ENCODE measurements around the gene EVX1. TPM values are rescaled to one million over a fixed set of nuclear protein-coding genes. Genes with fewer than 3 reads are reported as not detected.

The EVX1 gene
- total and polyA plus RNA-seq, 10 donors: not detected

DNA sequence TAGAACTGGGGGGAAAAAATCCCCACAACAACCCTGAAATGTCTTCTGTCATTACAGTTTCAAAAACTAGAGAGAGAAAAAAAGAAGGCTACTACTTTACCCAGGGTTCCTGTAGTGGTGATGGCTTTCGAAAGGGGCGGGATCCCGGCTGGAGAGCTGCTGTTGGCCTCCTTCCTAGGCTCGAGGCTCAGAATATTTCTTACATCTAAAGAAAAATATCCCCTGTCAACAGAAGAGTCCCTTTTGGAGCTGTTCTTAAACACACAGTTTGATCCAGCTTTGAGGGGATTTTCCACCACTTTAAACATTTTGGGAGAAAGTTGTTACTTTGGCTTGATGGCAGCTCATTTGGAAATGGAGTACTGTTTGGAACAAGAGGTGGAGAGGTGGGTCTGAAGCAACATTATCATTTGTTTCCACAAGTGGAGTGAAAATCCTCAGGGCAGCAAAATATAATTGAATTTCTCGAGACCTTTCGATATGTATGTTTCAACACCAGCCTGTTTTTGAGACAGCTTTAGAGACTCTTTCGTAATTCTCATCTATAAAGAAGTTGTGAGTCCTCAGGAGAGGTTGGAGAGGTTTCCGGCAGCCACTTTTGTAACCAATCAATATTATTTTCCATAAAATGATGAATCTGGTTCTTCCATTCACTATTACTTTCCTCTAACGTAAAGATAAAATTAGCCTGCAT lies 47.8 kb upstream of the EVX1 start:
- TF ChIP-seq, protein P1, sequence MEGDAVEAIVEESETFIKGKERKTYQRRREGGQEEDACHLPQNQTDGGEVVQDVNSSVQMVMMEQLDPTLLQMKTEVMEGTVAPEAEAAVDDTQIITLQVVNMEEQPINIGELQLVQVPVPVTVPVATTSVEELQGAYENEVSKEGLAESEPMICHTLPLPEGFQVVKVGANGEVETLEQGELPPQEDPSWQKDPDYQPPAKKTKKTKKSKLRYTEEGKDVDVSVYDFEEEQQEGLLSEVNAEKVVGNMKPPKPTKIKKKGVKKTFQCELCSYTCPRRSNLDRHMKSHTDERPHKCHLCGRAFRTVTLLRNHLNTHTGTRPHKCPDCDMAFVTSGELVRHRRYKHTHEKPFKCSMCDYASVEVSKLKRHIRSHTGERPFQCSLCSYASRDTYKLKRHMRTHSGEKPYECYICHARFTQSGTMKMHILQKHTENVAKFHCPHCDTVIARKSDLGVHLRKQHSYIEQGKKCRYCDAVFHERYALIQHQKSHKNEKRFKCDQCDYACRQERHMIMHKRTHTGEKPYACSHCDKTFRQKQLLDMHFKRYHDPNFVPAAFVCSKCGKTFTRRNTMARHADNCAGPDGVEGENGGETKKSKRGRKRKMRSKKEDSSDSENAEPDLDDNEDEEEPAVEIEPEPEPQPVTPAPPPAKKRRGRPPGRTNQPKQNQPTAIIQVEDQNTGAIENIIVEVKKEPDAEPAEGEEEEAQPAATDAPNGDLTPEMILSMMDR (IDR thresholded peaks at IDR 0.05 in 8 of 11, conservative IDR thresholded peaks at IDR 0.05 in 3 of 11): no peak
- no peak for TF ChIP-seq POLR2A (IDR thresholded peaks at IDR 0.05)
- no peak for TF ChIP-seq POLR2AphosphoS5 (IDR thresholded peaks at IDR 0.05)
- H3K4me1 ChIP-seq: peaks cover 7 to 53% (median 41%) of the 10 kb centered on the region in 6 donors
- H3K27me3 ChIP-seq (replicated peaks in 1 of 7): peaks cover 37 to 100% (median 96%) of the 10 kb centered on the region in 7 donors
- no peaks in the 10 kb centered on the region for H3K36me3 ChIP-seq
- intact Hi-C loops (cut with DNase I; ENCODE audit: low total_unique reads): loop anchor here (10.0 kb wide), 4 partner anchors 590 to 900 kb away; no protein-coding TSS in a partner anchor
- H3K9me3 ChIP-seq: no peaks in the 10 kb centered on the region
- no peak for DNase-seq
- H3K27ac ChIP-seq: no peak overlapping the region
- 28 to 44% (median 30%) methylated on average over 9 of the region's 9 CpGs for WGBS, 5 donors
- no peak overlapping the region for H3K4me3 ChIP-seq

DNA sequence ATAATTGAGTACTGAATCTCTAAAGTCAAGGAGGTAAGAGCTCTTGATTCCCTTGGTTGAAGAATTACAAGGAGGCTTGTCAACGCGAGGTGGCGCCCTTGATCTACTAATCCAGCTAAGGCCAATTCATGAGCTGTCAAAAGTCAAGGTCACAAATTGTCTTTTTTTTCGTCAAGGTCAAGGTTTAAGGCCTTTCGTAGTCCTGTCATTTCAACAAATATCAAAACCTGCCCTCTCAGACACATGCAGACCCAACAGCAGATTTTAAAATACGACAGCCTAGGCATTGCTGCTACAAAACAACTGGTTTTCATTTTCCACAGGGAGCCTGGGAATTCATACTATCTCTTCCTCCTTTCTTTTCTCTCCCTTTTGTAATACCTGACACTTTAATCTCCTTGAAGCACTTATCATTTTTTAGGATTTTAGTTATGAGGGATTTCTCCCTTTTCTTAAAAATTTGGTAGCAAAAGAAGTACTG lies 46.3 kb upstream of the EVX1 start:
- peaks cover 15 to 68% (median 54%) of the 10 kb centered on the region in 6 donors for H3K4me1 ChIP-seq
- intact Hi-C loops (cut with DNase I; ENCODE audit: low total_unique reads): loop anchor here (10.0 kb wide), 4 partner anchors 588 to 898 kb away; no protein-coding TSS in a partner anchor
- no peak overlapping the region for H3K4me3 ChIP-seq
- TF ChIP-seq POLR2A (IDR thresholded peaks at IDR 0.05) (no peak), POLR2AphosphoS5 (IDR thresholded peaks at IDR 0.05) (peak in 1 of 3 donors; percentile 29)
- TF ChIP-seq, protein P1 (IDR thresholded peaks at IDR 0.05 in 8 of 11, conservative IDR thresholded peaks at IDR 0.05 in 3 of 11): peak; percentile 22 to 79 (median 65)
- no peaks in the 10 kb centered on the region for H3K36me3 ChIP-seq
- H3K27ac ChIP-seq: no peak overlapping the region
- WGBS, 5 donors: 2 to 3% (median 3%) methylated on average over 6 of the region's 6 CpGs
- peaks cover 42 to 100% (median 96%) of the 10 kb centered on the region in 7 donors for H3K27me3 ChIP-seq (replicated peaks in 1 of 7)
- H3K9me3 ChIP-seq: no peaks in the 10 kb centered on the region
- DNase-seq: peak; percentile 91

DNA sequence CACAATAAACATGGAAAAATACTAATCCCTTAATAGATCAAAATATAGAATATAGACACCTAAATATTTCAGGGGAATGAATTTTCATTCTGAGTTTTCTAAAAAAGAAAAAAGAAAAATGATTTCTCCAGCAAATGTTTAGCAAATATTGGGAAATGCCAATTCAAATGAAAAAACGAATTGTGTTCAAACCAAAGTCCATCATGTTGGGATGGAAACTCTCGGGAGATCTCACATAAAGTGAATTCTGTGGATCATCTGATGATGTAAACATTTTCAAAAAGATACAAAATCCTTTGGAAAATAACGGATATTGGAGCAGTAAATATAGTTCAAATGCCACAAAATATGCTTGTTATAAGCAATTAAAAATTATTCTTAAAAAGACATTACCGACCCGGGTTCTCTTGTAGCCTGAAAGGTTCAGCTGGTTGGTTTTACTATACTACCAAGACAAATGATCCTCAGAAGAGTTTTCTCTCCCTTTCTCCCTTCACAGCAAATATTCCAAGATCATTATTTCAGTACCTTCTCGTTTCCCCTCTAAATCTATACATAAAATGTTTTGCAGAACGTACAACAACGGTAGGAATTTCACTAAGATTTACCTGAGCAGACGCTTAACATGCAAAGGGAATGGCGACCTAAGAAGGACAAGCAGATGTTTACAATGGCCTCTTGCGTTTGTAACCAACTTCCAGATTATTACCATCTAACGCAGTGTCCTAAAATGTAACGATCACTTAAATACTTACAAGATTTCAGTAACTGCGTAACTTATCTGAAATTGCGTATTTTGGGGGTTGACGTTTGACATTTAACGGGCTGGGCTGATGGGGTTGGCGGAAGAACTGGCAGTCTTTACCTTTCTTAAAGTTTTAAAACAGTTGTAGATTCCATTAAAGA lies 45.2 kb upstream of the EVX1 start:
- no peak overlapping the region for H3K27ac ChIP-seq
- intact Hi-C loops (cut with DNase I; ENCODE audit: low total_unique reads): loop anchor here (10.0 kb wide), 4 partner anchors 587 to 897 kb away; no protein-coding TSS in a partner anchor
- 21 to 29% (median 22%) methylated on average over 18 of the region's 18 CpGs for WGBS, 5 donors
- no peak overlapping the region for H3K4me3 ChIP-seq
- no peaks in the 10 kb centered on the region for H3K9me3 ChIP-seq
- peaks cover 39 to 100% (median 96%) of the 10 kb centered on the region in 7 donors for H3K27me3 ChIP-seq (replicated peaks in 1 of 7)
- no peak for DNase-seq
- peaks cover 15 to 68% (median 57%) of the 10 kb centered on the region in 6 donors for H3K4me1 ChIP-seq
- TF ChIP-seq POLR2AphosphoS5 (IDR thresholded peaks at IDR 0.05): no peak
- TF ChIP-seq, protein P1 (IDR thresholded peaks at IDR 0.05 in 8 of 11, conservative IDR thresholded peaks at IDR 0.05 in 3 of 11): no peak
- no peak for TF ChIP-seq POLR2A (IDR thresholded peaks at IDR 0.05)
- no peaks in the 10 kb centered on the region for H3K36me3 ChIP-seq

All from spleen (tissue), 11 donors.